B cell (primary cell): ENCODE data around the gene SSBP2.

Source experiments
- EZH2 ChIP-seq: IDR thresholded peaks from 2 replicates; pipeline ENCODE4 v1.6.1; 2012; ENCODE audit warnings: borderline replicate concordance, low read depth, mild to moderate bottlenecking, moderate library complexity, low read length; ENCODE audit not compliant: insufficient read depth, poor library complexity, severe bottlenecking
- TF ChIP-seq, protein P1 (sequence below): fragments of 200-600 bp; IDR thresholded peaks from one replicate; pipeline ENCODE4 v1.8.0; 2022; ENCODE audit warnings: antibody characterized with exemption, mild to moderate bottlenecking

DNA sequence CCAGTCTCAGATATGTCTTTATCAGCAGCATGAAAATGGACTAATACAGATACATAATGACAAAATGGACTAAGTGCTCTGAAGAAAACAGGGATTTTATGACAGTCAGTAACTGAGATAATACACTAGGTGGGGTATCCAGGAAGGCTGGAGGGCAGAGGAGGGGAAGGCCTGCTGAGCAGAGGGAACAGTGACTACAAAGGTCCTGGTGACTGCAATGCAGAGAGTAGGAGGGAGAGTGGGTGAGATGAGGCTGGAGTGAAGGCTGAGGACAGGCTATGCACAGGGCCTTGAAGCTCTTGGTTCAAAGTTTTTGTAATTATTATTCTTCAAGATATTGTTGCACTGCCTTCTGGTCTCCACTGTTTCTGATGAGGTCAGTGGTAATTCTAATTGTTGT is 361.9 kb downstream of the SSBP2 start:
- TF ChIP-seq, protein P1, sequence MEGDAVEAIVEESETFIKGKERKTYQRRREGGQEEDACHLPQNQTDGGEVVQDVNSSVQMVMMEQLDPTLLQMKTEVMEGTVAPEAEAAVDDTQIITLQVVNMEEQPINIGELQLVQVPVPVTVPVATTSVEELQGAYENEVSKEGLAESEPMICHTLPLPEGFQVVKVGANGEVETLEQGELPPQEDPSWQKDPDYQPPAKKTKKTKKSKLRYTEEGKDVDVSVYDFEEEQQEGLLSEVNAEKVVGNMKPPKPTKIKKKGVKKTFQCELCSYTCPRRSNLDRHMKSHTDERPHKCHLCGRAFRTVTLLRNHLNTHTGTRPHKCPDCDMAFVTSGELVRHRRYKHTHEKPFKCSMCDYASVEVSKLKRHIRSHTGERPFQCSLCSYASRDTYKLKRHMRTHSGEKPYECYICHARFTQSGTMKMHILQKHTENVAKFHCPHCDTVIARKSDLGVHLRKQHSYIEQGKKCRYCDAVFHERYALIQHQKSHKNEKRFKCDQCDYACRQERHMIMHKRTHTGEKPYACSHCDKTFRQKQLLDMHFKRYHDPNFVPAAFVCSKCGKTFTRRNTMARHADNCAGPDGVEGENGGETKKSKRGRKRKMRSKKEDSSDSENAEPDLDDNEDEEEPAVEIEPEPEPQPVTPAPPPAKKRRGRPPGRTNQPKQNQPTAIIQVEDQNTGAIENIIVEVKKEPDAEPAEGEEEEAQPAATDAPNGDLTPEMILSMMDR = no peak
- no peak for TF ChIP-seq EZH2
